Skeletal muscle satellite cell (primary cell): ENCODE data around the gene GCK.
A peak's percentile ranks its signal among the peaks of the same experiment; 100 is the strongest.
"Not testable (repeated sequence)": the region's sequence is repeated elsewhere in the genome, so short reads cannot be mapped to it uniquely, and the experiment has no call there.

Source experiments
- H3K27me3 ChIP-seq: 2 replicates; pipeline ENCODE4 v1.7.0; 2013; ENCODE audit warnings: low read length; ENCODE audit not compliant: control insufficient read depth, insufficient read depth
- H3K36me3 ChIP-seq: 2 replicates; pipeline ENCODE4 v1.7.0; 2013; ENCODE audit warnings: mild to moderate bottlenecking, control low read depth, low read length; ENCODE audit not compliant: insufficient read depth
- H3K4me1 ChIP-seq: 2 replicates; pipeline ENCODE4 v1.7.0; 2013; ENCODE audit warnings: low read length; ENCODE audit not compliant: control insufficient read depth, insufficient read depth
- H3K4me2 ChIP-seq: 2 replicates; pipeline ENCODE4 v1.7.0; 2013; ENCODE audit warnings: mild to moderate bottlenecking, low read length
- H3K4me3 ChIP-seq: 2 replicates; pipeline ENCODE4 v1.7.0; 2013; ENCODE audit warnings: low read length
- H3K9ac ChIP-seq: 2 replicates; pipeline ENCODE4 v1.7.0; 2013; ENCODE audit warnings: mild to moderate bottlenecking, low read depth, low read length, moderate library complexity
- H3K9me3 ChIP-seq: replicated peaks from 2 replicates; pipeline ENCODE4 v1.7.0; 2013; ENCODE audit warnings: mild to moderate bottlenecking, control low read depth, low read length

GCK gene

DNA sequence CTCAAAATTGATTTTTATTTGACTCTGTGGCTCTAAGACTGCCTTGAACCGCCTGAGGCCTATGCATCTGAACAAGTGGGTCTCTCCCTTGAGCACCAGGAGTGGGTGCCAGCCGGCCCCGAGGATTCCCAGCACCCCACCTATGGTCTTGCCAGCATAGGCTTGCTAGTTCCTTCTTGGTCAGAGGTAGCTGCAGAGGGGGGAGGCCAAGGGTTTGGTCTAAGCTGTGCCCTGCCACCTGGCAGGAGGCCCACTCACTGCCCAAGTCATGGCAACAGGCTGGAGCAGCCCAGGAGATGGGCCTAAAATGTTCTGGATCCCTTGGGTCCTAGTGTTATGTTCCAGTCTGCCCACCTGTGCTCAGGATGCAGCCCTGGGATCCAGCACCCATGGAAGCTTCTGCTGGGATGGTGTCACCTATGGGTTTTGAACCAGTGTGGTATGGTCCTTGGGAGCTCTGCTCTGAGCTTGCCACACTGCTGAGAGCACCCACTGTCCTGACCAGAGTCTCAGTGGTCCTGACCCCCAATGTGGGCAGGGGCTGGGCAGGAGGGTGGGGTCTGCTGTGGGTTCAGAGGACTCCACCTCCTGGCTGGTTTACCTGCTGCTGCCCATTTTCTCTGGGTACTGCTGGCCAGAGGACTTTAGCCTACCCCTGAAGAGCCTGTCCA is 24.1 kb upstream of the GCK start:
- Histone ChIP-seq H3K9me3 (peaks cover under 1% of the 10 kb centered on the region), H3K36me3 (peaks cover 64% of the 10 kb centered on the region), H3K9ac (no peak overlapping the region), H3K27me3 (no peaks in the 10 kb centered on the region), H3K4me3 (no peak overlapping the region), H3K4me2 (no peak overlapping the region), H3K4me1 (no peaks in the 10 kb centered on the region)

GRCh38 chr7:44212581-44213184 is 23.4 kb upstream of the GCK start:
- no peaks in the 10 kb centered on the region for H3K4me1 ChIP-seq
- H3K27me3 ChIP-seq: no peaks in the 10 kb centered on the region
- H3K9me3 ChIP-seq: no peaks in the 10 kb centered on the region
- no peak overlapping the region for H3K4me2 ChIP-seq
- H3K36me3 ChIP-seq: peaks cover 70% of the 10 kb centered on the region
- no peak overlapping the region for H3K9ac ChIP-seq
- H3K4me3 ChIP-seq: no peak overlapping the region

DNA sequence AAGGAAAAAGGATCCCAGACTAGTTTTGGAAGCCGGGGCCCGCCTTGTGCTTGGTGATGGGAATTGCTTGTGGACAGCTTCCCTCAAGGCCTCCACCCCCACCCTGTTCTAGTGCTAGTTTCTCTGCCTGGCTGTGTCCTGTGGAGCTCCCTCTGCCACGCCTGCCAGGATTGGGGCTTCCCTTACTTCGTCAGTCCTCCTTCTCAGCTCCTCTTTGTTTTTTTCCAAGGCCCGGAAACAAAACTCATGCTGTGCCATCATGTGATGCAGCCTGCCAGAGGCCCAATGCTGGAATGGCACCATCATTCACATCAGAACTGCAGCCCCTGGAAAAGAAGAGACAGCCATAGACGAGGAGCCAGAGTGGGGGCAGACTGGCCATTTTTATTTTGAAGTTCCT is 22.8 kb upstream of the GCK start:
- Histone ChIP-seq H3K27me3 (no peaks in the 10 kb centered on the region), H3K4me1 (no peaks in the 10 kb centered on the region), H3K4me3 (no peak overlapping the region), H3K4me2 (no peak overlapping the region), H3K9ac (no peak overlapping the region), H3K9me3 (no peaks in the 10 kb centered on the region), H3K36me3 (peaks cover 76% of the 10 kb centered on the region)

GRCh38 chr7:44211126-44211675 is 22.0 kb upstream of the GCK start:
- Histone ChIP-seq H3K9me3 (no peaks in the 10 kb centered on the region), H3K4me3 (no peak overlapping the region), H3K36me3 (peaks cover 84% of the 10 kb centered on the region), H3K4me1 (no peaks in the 10 kb centered on the region), H3K9ac (no peak overlapping the region), H3K27me3 (no peaks in the 10 kb centered on the region), H3K4me2 (no peak overlapping the region)

DNA sequence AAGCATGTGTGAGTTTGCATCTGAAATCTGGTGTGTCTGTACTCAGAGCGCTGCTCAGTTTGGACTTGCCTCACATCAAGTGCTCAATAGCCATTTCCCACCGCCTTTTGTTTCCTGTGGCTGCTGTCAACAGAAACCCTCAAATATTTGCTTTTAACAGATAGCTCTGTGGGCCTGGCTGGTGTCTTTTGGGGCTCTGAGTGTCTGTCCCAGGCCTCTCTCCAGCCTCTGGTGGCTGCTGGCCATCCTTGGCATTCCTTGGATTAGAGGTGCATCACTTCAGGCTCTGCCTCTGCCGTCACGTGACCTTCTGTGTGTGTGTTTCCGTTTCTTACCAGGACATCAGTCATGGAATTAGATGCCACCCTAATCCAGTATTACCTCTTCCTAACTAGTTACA is 20.9 kb upstream of the GCK start:
- Histone ChIP-seq H3K4me3 (no peak overlapping the region), H3K36me3 (peaks cover 95% of the 10 kb centered on the region), H3K4me2 (no peak overlapping the region), H3K9ac (no peak overlapping the region), H3K9me3 (no peaks in the 10 kb centered on the region), H3K27me3 (no peaks in the 10 kb centered on the region), H3K4me1 (no peaks in the 10 kb centered on the region)

DNA sequence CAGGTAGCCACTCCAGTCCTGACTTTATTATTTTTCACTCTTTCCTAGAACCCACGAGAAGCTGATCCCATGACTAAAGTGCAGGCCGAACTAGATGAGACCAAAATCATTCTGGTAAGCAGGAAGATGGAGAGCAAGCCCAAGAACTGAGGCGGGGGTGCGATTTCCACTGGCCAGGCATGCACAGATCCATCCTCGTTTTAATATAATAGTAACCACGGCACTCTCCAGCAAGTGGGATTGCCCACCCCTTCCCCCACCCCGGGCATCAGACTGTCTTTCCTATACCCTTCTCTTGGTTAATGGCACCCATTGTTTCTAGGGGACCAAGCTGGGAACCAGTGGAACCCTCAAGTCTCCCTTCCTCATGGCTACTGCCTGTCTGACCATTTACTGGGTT is 18.8 kb upstream of the GCK start:
- Histone ChIP-seq H3K4me1 (no peaks in the 10 kb centered on the region), H3K4me2 (no peak overlapping the region), H3K4me3 (no peak overlapping the region), H3K9me3 (no peaks in the 10 kb centered on the region), H3K27me3 (no peaks in the 10 kb centered on the region), H3K36me3 (peaks cover 88% of the 10 kb centered on the region), H3K9ac (no peak overlapping the region)

- Histone ChIP-seq H3K9me3 (no peaks in the 10 kb centered on the region), H3K4me3 (no peak overlapping the region), H3K27me3 (no peaks in the 10 kb centered on the region), H3K9ac (no peak overlapping the region), H3K4me1 (peaks cover 8% of the 10 kb centered on the region), H3K36me3 (peaks cover 68% of the 10 kb centered on the region), H3K4me2 (no peak overlapping the region)
Measured at GRCh38 chr7:44206008-44206407, 16.8 kb upstream of the GCK start.

GRCh38 chr7:44201813-44202212 is 12.6 kb upstream of the GCK start:
- H3K9ac ChIP-seq: peak overlapping the region; percentile 96
- no peaks in the 10 kb centered on the region for H3K27me3 ChIP-seq
- H3K4me2 ChIP-seq: peak overlapping the region; percentile 79
- peaks cover 8% of the 10 kb centered on the region for H3K4me1 ChIP-seq
- peaks cover 28% of the 10 kb centered on the region for H3K36me3 ChIP-seq
- H3K9me3 ChIP-seq: no peaks in the 10 kb centered on the region
- peak overlapping the region; percentile 97 for H3K4me3 ChIP-seq

DNA sequence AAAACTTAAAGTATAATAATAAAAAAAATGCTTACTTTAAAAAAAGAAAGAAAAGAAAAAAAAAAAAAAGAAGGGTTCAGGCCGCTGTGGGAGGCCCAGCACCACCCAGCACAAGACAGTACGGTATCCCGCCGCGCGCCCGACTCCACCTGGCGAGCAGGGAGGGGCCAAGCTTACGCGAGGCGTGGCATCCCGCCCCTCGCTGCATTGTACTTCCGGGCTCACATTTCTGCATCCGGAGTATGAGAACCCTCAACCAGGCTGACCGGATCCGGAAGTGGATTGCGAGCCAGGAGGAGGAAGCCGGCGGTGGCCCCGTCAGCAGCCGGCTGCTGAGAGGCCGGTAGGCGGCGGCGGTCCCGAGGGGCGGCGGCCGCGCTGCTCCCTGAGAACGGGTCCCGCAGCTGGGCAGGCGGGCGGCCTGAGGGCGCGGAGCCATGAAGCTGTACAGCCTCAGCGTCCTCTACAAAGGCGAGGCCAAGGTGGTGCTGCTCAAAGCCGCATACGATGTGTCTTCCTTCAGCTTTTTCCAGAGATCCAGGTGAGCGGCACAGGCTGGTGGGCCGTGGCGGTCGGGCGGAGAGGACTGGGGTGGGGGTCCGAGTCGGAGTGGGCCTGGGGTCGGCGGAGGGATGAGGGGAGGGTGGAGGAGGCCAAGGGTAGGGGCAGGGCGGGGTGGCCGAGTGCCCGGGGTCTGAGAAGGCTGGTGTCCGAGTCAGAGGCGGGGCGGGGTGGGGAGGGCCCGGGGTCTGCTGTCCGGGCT is 11.6 kb upstream of the GCK start, which contains the start of gene YKT6:
TSS of gene YKT6 (plus strand) at position 280 of the 763 bp plus-strand sequence. CDS start at position 438, 158 bp downstream.
- Histone ChIP-seq H3K9ac (peak within 1 kb of the TSS; percentile 96), H3K27me3 (no peaks in the 10 kb centered on the region), H3K4me1 (peaks cover 12% of the 10 kb centered on the region), H3K9me3 (no peaks in the 10 kb centered on the region), H3K4me2 (peak within 1 kb of the TSS; percentile 79), H3K4me3 (peak within 1 kb of the TSS; percentile 97), H3K36me3 (peaks cover 19% of the 10 kb centered on the region)

GRCh38 chr7:44200163-44200562 is 10.9 kb upstream of the GCK start:
- Histone ChIP-seq H3K36me3 (peaks cover 12% of the 10 kb centered on the region), H3K4me1 (peaks cover 14% of the 10 kb centered on the region)
- H3K4me2 ChIP-seq, H3K9ac ChIP-seq, H3K4me3 ChIP-seq, H3K27me3 ChIP-seq, H3K9me3 ChIP-seq: not testable (repeated sequence)

GRCh38 chr7:44197474-44197873 is 8.2 kb upstream of the GCK start:
- Histone ChIP-seq H3K36me3 (no peaks in the 10 kb centered on the region), H3K4me2 (no peak overlapping the region), H3K9me3 (no peaks in the 10 kb centered on the region), H3K27me3 (peaks cover 2% of the 10 kb centered on the region), H3K9ac (no peak overlapping the region), H3K4me1 (peaks cover 10% of the 10 kb centered on the region), H3K4me3 (no peak overlapping the region)
